MM.1S (cell line): ENCODE measurements around the gene OPRL1.

ENCODE experiments used
- CTCF ChIP-seq: fragments of 300-600 bp; sonication (generic); IDR thresholded peaks from 2 replicates; pipeline ENCODE4 v1.5.1; 2016; ENCODE audit warnings: antibody characterized with exemption, low read length, mixed read lengths
- EZH2 ChIP-seq: fragments of 300-600 bp; sonication (generic); optimal IDR thresholded peaks from 2 replicates; pipeline ENCODE3; 2017; ENCODE audit warnings: low read depth, mild to moderate bottlenecking, antibody characterized with exemption, low read length, mixed read lengths

GRCh38 chr20:64041781-64042053, 38.2 kb upstream of the OPRL1 start:
- TF ChIP-seq CTCF (no peak), EZH2 (no peak)
